Stimulated activated CD8-positive, alpha-beta memory T cell treated with anti-CD3 and anti-CD28 coated beads, Interleukin-7, amount 100 ng/mL, for 24 hours (primary cell): ENCODE measurements around the gene EPB41L4B.

Experiments used
- DNase-seq: peaks from one replicate; pipeline ENCODE4 v3.0.0-alpha.2; 2020; ENCODE audit warnings: low read depth

The EPB41L4B gene

DNA sequence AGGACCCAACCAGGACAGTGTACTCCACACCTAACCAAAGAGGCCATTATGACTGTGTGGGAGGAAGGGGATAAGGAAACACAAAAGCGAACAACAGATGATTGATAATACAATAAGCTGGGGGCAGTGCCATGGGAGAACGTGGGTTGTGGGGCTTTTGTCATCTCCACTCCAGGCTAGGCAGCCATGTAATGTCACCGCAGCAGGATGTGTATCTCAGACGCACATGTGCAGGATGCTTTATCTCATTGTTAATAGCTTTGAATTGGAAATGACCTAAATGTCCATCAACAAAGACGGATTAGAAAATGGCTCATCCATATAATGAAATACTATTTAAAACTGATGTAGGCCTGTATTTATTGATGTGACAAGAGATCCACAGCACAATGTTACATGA lies 51.0 kb downstream of the EPB41L4B start:
- no peak for DNase-seq

GRCh38 chr9:109269081-109269480 lies 51.8 kb downstream of the EPB41L4B start:
- no peak for DNase-seq

GRCh38 chr9:109267555-109267954 lies 53.3 kb downstream of the EPB41L4B start:
- DNase-seq = no peak

GRCh38 chr9:109264877-109265587 lies 55.8 kb downstream of the EPB41L4B start:
- DNase-seq = no peak

GRCh38 chr9:109263358-109263757 lies 57.5 kb downstream of the EPB41L4B start:
- no peak for DNase-seq

DNA sequence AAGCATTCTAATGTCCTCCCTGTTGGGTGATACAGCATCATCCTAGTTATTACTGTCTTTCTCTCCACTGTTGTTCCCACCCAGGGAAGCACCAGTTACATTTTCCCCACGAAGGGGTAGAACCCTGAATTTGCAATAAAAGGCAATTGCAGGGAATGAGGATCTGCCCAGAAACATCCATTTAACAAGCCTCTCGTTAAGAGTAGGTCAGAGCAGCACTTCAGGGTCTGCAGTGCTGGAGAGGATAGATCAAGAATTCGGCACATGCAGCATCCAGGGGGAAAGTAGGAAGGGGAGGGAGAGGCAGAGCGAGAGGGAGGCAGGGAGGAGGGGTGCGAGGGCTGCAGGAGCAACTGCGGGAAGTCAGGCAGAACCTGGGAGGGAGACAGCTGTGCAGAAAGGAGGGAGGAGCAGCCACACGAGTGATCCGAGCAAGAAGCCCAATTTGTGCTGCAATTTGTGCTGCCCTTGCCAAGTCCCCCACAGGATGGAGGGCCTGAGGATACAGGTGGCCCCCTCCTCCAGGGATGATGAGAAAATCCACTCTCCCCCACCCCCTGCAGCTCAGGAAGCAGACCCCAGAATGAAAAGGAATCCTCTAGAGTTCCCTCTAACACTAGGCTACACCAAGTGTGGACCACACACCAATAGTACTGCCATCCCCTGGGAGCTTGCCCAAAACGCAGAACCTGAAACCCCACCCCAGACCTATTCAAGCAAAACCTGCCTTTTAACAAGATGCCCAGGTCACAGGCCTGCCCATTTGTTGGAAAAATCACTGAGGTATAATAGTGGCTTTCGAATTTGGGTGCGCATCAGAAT lies 62.2 kb downstream of the EPB41L4B start:
- DNase-seq = no peak

- DNase-seq = no peak
Observed at GRCh38 chr9:109256336-109256735, 64.5 kb downstream of the EPB41L4B start.

DNA sequence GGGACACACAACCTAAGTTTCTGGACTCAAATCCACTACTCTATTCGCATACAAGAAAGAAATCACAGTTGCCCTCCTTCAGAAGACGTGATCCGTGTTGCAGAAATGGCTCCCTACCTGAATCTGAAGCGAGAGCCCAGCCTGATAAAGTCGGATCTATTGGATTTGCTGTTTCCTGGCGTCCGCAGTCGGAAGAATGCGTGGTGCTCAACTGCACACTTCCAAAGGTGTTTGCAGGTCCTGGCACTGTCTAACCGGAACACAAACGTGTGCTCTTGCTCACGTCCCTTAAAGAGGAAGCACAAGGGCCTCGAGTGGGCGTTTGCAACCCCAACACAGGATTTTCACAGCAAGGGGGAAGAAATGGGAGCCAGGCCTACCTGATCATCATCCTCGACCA lies 65.5 kb downstream of the EPB41L4B start:
- DNase-seq = no peak

DNA sequence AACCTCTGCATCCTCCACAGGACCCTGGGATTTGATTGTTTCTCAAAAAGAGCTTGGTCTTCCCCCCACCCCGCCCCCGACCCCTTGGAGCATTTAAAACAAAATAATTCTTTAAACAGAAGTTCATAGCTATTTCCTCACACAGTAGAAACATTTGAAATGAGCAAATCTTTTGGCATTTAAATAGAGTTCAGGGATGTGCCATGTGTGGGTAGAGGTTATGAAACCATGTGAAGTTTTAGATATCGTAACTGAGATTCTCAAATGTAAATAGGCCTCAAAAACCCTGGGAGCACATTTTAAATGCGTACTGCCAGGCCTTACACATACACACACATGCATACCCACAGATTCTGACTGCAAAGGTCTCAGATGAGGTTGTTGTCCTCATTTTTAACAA lies 66.5 kb downstream of the EPB41L4B start:
- no peak for DNase-seq

DNA sequence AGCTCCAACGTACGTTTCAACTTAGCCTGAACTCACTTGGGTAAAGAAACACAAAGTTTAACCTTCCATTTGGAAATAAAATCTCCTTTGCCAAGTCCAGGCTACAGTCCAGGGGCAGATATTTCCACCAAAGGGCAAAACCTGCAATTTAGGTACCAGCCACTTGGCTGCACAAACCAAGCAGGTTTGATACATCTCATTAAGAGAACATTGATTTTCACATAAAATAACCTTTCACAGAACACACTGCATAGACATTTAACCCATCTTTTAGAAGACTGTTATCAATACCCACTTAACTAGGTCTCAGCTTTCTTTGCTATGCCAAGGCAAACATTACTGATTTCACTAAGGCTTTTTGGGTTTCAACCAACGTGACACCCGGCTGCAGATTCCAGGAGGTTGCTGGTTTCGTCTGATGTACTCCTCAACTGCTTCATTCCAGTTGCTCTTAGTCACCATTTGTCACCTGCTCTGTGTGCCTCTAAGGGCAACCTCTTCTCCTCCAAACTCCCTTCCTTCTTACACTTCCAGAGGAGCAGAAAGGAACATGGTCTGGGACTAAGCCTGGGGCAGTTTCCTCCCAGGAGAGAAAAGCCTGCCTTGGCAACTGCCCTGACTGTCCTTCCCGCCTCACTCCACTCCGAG lies 67.1 kb downstream of the EPB41L4B start:
- no peak for DNase-seq

DNA sequence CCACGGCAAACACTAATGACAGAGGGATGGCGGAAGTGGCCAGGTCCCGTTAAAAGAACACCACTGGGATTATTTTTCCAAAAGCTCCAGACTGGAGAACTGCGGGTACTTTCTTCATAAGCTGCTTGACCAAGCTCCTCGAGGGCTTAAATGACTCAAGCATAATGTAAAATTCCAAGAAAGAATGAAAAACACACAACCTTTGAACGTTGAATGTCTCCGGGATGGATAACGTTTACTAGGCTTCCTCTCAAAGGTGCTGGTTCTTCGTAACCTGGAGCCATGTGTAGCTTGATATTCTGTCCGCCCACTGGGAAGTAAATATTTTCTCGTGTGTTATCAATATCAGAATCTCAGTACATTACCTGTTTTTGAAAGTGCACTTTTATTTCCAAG lies 67.6 kb downstream of the EPB41L4B start:
- DNase-seq = no peak

- no peak for DNase-seq
Observed at GRCh38 chr9:109252291-109252690, 68.6 kb downstream of the EPB41L4B start.

DNA sequence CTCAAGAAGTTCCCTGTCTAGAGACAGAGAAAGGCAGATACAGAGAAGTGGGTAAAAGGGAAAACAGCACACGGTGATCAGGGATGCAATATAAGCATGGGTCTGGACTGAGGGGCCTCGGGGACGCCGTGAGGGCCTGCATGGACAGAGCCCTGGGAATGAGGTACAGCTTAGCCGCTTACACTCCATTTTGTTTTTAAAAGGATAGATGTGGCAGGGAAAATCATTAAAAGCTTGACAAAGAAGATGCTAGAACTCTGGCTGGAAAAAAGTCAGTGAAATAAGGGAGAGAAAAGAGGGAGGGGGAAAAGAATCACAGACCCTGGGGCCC lies 69.1 kb downstream of the EPB41L4B start:
- DNase-seq = no peak

DNA sequence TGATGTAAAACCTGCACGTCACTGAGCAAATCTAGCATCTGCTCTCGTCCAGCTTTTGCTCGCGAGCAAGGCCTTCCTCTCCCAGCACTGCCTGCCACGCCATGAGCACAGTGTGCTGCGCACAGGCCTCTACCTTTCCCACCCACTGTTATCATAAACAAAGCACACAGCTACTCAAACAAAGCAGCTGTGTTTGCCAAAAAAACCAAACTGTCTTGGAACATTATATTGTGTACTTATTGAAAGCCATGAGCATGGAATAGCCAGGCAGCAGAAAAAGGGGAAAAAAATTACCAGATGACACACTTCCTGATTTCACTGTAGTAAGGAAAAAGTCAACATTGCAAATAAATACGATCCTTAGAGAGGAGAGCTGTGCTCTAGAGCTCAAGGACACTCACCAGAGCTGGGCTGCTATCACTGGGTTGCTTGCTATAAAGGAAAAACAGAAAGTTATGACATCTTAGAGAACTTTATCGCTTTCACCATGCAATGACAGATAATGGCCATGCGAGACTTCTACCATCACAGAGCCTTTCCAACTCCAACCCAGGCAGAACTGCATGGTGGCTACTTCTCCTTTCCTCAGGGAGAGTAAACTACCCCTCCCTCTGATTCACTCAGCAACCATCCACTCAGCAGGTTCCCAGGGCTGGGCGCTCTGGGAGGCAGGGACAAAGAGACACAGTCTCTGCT lies 69.6 kb downstream of the EPB41L4B start:
- no peak for DNase-seq

- DNase-seq = no peak
Observed at GRCh38 chr9:109250771-109251079, 70.1 kb downstream of the EPB41L4B start.

DNA sequence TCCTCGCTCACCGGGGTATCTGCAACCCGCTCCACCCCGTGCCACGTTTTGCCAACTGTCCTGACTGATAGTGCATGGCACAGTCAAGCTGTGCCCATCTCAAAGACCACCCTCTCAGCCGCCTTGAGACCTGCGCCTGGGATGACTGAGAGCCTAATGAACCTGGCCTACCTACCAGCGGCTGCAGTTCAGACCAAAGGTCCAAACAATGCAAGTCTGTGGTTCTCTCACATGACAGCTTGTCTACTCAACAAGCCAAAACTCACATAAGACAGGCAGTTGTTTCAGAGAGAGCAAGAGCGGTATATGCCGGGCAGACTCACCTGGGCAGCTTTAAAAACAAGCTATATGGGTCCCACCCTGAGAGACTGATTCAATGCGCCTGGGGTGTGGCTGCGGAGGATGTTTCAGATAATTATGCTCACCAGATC lies 70.5 kb downstream of the EPB41L4B start:
- DNase-seq = no peak

DNA sequence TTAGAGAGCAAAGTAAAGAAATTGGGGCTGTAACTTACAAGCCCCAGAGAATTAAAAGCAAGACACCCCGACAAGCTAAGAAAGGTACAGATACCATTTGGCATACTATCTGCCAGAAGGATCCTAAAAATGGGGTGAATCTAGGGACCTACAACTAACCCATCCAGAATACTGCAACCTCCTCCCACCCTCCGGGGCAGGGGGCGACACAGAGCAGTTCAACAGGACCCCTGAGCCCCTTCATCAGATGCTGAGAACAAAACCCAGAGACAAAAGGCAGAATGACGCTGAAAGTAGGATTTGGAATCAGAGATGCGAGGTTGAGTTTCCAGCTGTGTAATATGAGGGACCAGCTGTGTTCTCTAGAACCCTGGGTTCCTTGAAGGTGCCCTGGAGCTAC lies 71.2 kb downstream of the EPB41L4B start:
- no peak for DNase-seq

GRCh38 chr9:109248133-109248581 lies 72.7 kb downstream of the EPB41L4B start:
- DNase-seq = no peak

GRCh38 chr9:109247228-109247627 lies 73.6 kb downstream of the EPB41L4B start:
- no peak for DNase-seq

DNA sequence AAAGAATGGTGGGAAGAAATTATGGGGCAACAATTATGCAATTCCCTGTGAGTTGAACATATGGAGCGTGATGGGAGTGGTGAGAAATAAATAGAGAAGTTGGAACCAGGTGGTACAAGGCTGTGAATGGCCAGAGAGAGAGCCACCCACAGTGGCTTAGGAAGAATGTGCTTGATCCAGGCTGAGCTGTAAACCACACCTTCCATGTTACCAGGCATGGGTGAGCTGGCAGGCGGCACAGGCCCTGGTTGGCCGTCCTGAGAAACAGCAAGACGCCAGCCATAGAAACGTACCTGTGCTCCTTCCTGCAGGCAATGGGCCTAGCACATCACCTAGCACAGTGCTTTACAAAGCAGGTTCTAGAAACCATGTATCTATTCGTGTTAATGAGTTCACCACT lies 74.3 kb downstream of the EPB41L4B start:
- no peak for DNase-seq

DNA sequence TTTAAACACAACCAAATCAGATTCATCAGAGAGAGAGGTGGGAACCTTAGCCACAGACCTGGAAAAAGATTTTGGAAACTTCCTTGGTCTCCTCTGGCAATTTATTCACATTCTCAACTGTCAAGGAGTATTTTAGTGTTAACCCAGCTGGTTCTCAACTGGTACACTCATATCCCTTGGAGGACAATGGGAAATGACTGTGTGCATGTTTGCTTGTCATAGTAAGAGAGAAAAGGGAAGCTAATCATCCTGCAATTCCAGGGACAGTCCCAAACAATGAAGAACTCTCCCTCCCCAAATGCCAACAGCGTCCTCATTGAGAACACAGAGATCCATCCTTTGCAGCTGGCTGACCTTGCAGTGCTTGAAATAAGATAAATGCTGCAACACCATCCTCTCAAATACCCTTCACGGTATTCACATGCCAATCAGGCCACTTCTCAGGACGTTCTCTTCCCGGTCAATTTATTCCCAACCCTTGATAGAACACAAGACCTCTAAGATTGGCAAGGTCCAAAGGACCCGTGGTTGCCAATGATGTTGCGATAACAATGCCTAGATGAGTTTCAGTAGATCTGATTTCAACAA lies 75.5 kb downstream of the EPB41L4B start:
- no peak for DNase-seq
